ENCODE measurements around the gene SKIC8. TPM values are rescaled to one million over a fixed set of nuclear protein-coding genes. Genes with fewer than 3 reads are reported as not detected.

The SKIC8 gene
- total RNA-seq, 1 donor from 2014 or later: 46.5 TPM

DNA sequence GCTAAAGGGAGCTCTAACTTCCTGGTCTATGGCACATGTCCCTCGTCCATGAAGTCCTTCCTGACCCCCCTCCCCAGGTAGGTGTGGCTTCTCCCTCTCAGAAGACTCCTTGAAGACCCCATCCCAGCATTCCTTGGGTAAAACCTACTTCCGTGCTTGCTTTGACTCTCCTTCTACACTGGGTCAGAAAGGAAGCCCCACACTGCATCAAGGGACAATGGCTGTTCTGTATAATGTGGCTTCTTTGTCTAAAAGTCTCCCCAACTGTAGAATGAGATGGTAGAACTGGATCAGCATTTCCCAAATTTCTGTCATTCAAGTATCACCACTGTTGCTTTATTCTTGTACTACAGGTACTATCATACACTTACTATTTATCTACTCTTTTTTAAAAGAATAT lies 38.9 kb downstream of the SKIC8 start:
- no peak overlapping the region for H3K27ac Mint-ChIP-seq (ENCODE audit: unreplicated experiment)
- TF ChIP-seq, protein P1, sequence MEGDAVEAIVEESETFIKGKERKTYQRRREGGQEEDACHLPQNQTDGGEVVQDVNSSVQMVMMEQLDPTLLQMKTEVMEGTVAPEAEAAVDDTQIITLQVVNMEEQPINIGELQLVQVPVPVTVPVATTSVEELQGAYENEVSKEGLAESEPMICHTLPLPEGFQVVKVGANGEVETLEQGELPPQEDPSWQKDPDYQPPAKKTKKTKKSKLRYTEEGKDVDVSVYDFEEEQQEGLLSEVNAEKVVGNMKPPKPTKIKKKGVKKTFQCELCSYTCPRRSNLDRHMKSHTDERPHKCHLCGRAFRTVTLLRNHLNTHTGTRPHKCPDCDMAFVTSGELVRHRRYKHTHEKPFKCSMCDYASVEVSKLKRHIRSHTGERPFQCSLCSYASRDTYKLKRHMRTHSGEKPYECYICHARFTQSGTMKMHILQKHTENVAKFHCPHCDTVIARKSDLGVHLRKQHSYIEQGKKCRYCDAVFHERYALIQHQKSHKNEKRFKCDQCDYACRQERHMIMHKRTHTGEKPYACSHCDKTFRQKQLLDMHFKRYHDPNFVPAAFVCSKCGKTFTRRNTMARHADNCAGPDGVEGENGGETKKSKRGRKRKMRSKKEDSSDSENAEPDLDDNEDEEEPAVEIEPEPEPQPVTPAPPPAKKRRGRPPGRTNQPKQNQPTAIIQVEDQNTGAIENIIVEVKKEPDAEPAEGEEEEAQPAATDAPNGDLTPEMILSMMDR (IDR thresholded peaks at IDR 0.05): no peak
- H3K4me3 Mint-ChIP-seq (ENCODE audit: unreplicated experiment): no peak overlapping the region
- no peaks in the 10 kb centered on the region for H3K36me3 Mint-ChIP-seq (ENCODE audit: unreplicated experiment)
- no peak for DNase-seq (ENCODE audit: extremely low spot score, unreplicated experiment)
- no peaks in the 10 kb centered on the region for H3K9me3 Mint-ChIP-seq (ENCODE audit: unreplicated experiment)
- no peaks in the 10 kb centered on the region for H3K4me1 Mint-ChIP-seq (ENCODE audit: unreplicated experiment)
- H3K27me3 Mint-ChIP-seq (ENCODE audit: unreplicated experiment): peaks cover 11% of the 10 kb centered on the region

DNA sequence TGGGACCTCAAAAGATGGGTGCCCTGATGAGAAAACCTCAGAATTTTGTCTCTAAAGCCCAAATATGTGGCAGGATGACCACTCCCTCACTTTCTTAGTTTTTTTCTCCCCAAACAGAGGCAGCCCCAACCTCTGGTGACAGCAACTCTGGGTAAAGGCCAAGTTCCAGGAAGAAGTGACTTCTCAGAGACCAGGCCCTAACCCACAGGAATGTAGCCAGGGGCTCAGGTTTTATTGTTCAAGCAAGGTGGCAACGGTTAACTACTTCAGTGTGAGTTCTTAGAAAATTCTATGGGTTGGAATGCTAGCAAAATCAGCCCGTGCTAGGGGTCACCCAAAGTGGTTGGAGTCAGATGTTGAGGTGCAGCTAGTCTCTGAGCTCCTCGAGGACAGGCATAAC lies 40.2 kb downstream of the SKIC8 start:
- TF ChIP-seq, protein P1 (IDR thresholded peaks at IDR 0.05): no peak
- no peak for DNase-seq (ENCODE audit: extremely low spot score, unreplicated experiment)
- no peak overlapping the region for H3K27ac Mint-ChIP-seq (ENCODE audit: unreplicated experiment)
- H3K4me1 Mint-ChIP-seq (ENCODE audit: unreplicated experiment): no peaks in the 10 kb centered on the region
- no peaks in the 10 kb centered on the region for H3K9me3 Mint-ChIP-seq (ENCODE audit: unreplicated experiment)
- peaks cover 11% of the 10 kb centered on the region for H3K27me3 Mint-ChIP-seq (ENCODE audit: unreplicated experiment)
- no peaks in the 10 kb centered on the region for H3K36me3 Mint-ChIP-seq (ENCODE audit: unreplicated experiment)
- H3K4me3 Mint-ChIP-seq (ENCODE audit: unreplicated experiment): no peak overlapping the region

DNA sequence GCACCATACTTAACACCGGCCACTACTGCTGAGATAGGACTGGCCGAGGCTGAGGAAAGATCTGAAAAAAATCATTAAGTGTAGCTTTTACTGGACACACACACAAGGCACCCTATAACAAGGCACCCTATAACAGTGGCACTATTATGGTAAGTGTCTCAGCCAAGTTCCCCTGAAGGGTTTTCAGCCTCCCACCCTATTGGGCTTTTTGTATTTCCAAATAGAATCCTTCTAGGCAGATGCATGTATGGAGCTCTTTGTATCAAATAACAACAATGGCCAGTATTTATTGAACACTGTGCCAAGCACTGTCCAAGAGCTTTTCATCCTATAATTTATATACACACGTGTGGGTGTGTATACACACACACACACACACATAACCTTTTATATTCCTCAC lies 41.7 kb downstream of the SKIC8 start:
- TF ChIP-seq, protein P1 (IDR thresholded peaks at IDR 0.05): no peak
- H3K27me3 Mint-ChIP-seq (ENCODE audit: unreplicated experiment): peaks cover 11% of the 10 kb centered on the region
- H3K4me3 Mint-ChIP-seq (ENCODE audit: unreplicated experiment): no peak overlapping the region
- no peaks in the 10 kb centered on the region for H3K4me1 Mint-ChIP-seq (ENCODE audit: unreplicated experiment)
- H3K9me3 Mint-ChIP-seq (ENCODE audit: unreplicated experiment): no peaks in the 10 kb centered on the region
- DNase-seq (ENCODE audit: extremely low spot score, unreplicated experiment): no peak
- no peak overlapping the region for H3K27ac Mint-ChIP-seq (ENCODE audit: unreplicated experiment)
- no peaks in the 10 kb centered on the region for H3K36me3 Mint-ChIP-seq (ENCODE audit: unreplicated experiment)

DNA sequence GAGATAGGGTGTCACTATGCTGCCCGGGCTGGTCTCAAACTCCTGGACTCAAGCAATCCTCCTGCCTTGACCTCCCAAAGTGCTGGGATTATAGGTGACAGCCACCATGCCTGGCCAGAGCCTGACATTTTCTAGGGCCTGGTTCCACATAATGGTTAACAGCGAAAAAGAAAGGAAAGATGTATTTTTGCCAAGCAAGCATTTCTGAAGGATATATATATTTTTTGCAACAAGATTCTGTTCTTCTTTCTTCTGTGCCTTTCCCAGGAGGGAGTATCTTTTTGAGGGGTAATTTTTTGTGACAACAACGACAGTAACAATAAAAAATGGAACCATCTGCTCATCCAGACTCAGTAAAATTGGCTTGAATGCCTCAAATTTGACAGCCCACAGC lies 43.4 kb downstream of the SKIC8 start:
- Mint-ChIP-seq H3K36me3 (ENCODE audit: unreplicated experiment) (no peaks in the 10 kb centered on the region), H3K27me3 (ENCODE audit: unreplicated experiment) (peaks cover 19% of the 10 kb centered on the region), H3K4me3 (ENCODE audit: unreplicated experiment) (no peak overlapping the region), H3K27ac (ENCODE audit: unreplicated experiment) (no peak overlapping the region), H3K9me3 (ENCODE audit: unreplicated experiment) (no peaks in the 10 kb centered on the region), H3K4me1 (ENCODE audit: unreplicated experiment) (no peaks in the 10 kb centered on the region)
- TF ChIP-seq, protein P1 (IDR thresholded peaks at IDR 0.05): no peak
- DNase-seq (ENCODE audit: extremely low spot score, unreplicated experiment): no peak

DNA sequence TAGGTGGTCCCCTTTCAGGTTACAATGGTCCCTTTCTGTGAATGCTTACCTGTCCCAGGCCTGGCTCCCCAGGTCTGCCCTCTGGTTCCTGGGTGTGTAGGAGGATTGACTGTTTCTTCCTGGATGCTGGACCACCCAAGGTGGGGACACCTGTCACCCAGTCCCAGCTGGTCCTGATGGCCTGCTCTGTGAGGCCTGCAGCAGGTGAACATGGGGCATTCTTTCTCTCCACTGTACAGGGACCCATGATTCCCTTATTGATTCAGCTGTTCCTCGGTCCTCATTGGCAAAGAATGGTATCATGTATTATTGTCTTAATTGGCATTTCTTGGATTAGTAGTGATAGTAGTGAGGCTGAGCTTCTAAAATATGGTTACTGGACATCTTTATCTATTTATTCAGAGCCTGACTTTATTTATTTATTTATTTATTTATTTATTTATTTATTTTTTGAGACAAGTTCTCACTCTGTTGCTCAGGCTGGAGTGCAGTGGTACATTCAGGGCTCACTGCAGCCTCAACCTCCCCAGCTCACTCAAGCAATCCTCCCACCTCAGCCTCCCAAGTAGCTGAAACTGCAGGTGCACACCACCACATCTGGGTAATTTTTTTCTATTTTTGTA lies 43.9 kb downstream of the SKIC8 start:
- Mint-ChIP-seq H3K4me1 (ENCODE audit: unreplicated experiment) (no peaks in the 10 kb centered on the region), H3K27ac (ENCODE audit: unreplicated experiment) (no peak overlapping the region), H3K27me3 (ENCODE audit: unreplicated experiment) (peaks cover 19% of the 10 kb centered on the region), H3K36me3 (ENCODE audit: unreplicated experiment) (no peaks in the 10 kb centered on the region), H3K9me3 (ENCODE audit: unreplicated experiment) (no peaks in the 10 kb centered on the region), H3K4me3 (ENCODE audit: unreplicated experiment) (no peak overlapping the region)
- no peak for DNase-seq (ENCODE audit: extremely low spot score, unreplicated experiment)
- TF ChIP-seq, protein P1 (IDR thresholded peaks at IDR 0.05): no peak
